HEK293T (cell line): ENCODE measurements around the gene RGS7.

ENCODE experiments used
- CTCF ChIA-PET: fragments of 350-600 bp; formaldehyde crosslinking; extraction: SDS; loops from one replicate; lab custom pipeline; 2021; ENCODE audit warnings: antibody characterized with exemption, inconsistent platforms; lab: Yijun Ruan, JAX
- POLR2A ChIA-PET: fragments of 350-600 bp; formaldehyde crosslinking; extraction: SDS; loops from one replicate; lab custom pipeline; 2020; ENCODE audit warnings: antibody characterized with exemption, inconsistent platforms; lab: Yijun Ruan, JAX
- DNase-seq: peaks from one replicate; pipeline ENCODE4 v3.0.0; 2012; ENCODE audit warnings: mixed read lengths; ENCODE audit errors: extremely low spot score
- ARNT ChIP-seq: fragments of 450-650 bp; IDR thresholded peaks from 2 replicates; pipeline ENCODE4 v1.6.1; 2017; ENCODE audit warnings: mild to moderate bottlenecking
- BHLHE40 ChIP-seq: fragments of 450-650 bp; IDR thresholded peaks from 2 replicates; pipeline ENCODE4 v1.6.1; 2016; ENCODE audit warnings: mild to moderate bottlenecking, moderate library complexity, borderline replicate concordance
- CTBP1 ChIP-seq: fragments of 450-650 bp; IDR thresholded peaks from 2 replicates; pipeline ENCODE4 v1.6.1; 2016; ENCODE audit warnings: borderline replicate concordance
- ELF4 ChIP-seq: fragments of 450-650 bp; IDR thresholded peaks from 2 replicates; pipeline ENCODE4 v1.6.1; 2017; ENCODE audit warnings: antibody characterized with exemption
- FOXA1 ChIP-seq: fragments of 450-650 bp; IDR thresholded peaks from 2 replicates; pipeline ENCODE4 v1.6.1; 2016; ENCODE audit warnings: mild to moderate bottlenecking
- FOXK2 ChIP-seq: fragments of 450-650 bp; IDR thresholded peaks from 2 replicates; pipeline ENCODE4 v1.6.1; 2016; ENCODE audit warnings: mild to moderate bottlenecking
- FOXM1 ChIP-seq: fragments of 450-650 bp; IDR thresholded peaks from 2 replicates; pipeline ENCODE4 v1.6.1; 2017; ENCODE audit warnings: mild to moderate bottlenecking, borderline replicate concordance
- HDGF ChIP-seq: fragments of 450-650 bp; IDR thresholded peaks from 2 replicates; pipeline ENCODE4 v1.6.1; 2017; ENCODE audit warnings: antibody characterized with exemption, borderline replicate concordance
- L3MBTL2 ChIP-seq: fragments of 450-650 bp; conservative IDR thresholded peaks from 2 replicates; pipeline ENCODE4 v1.6.1; 2016; ENCODE audit warnings: mild to moderate bottlenecking
- LEF1 ChIP-seq: fragments of 450-650 bp; IDR thresholded peaks from 2 replicates; pipeline ENCODE4 v1.6.1; 2017; ENCODE audit warnings: mild to moderate bottlenecking, borderline replicate concordance
- NFRKB ChIP-seq: fragments of 450-650 bp; IDR thresholded peaks from 2 replicates; pipeline ENCODE4 v1.6.1; 2016; ENCODE audit warnings: mild to moderate bottlenecking, moderate library complexity
- SP1 ChIP-seq: fragments of 450-650 bp; IDR thresholded peaks from 2 replicates; pipeline ENCODE4 v1.6.1; 2017
- SUZ12 ChIP-seq: fragments of 450-650 bp; IDR thresholded peaks from 2 replicates; pipeline ENCODE4 v1.6.1; 2016; ENCODE audit warnings: mild to moderate bottlenecking
- TARDBP ChIP-seq: fragments of 450-650 bp; IDR thresholded peaks from 2 replicates; pipeline ENCODE4 v1.6.1; 2016
- ZNF384 ChIP-seq: fragments of 450-650 bp; IDR thresholded peaks from 2 replicates; pipeline ENCODE4 v1.6.1; 2016
- TF ChIP-seq, protein P1 (sequence below): fragments of 450-650 bp; IDR thresholded peaks from 2 replicates; pipeline ENCODE4 v1.6.1; 2016

The RGS7 gene

DNA sequence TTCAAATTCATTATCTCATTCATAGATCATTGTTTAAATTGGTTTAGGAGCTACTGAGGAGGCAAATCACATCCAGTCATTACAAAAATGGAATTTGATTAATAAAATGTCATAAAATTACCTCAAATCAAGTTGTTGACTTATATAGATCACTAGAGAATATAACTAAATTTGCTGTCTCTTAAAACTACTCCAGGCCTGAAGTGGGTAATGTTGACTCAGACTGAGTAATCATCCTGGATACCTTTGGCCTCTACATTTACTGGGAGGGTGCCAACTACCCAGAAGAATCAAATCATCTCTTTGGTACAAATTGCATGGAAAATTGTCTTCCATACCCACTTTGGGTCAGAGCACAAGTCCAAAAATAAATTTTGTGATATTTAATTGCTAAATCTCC, 553.9 kb downstream of the RGS7 start:
- ChIA-PET POLR2A (no interaction called here), CTCF (interaction anchor here (0.6 to 0.7 kb wide), 2 partner anchors 62 to 690 kb away, joined by 3 read pairs; no protein-coding TSS in a partner anchor)
- no peak for DNase-seq
- TF ChIP-seq ARNT (no peak), TARDBP (no peak), L3MBTL2 (no peak), SP1 (no peak), BHLHE40 (no peak), CTBP1 (no peak), HDGF (no peak), FOXA1 (no peak)
- TF ChIP-seq, protein P1, sequence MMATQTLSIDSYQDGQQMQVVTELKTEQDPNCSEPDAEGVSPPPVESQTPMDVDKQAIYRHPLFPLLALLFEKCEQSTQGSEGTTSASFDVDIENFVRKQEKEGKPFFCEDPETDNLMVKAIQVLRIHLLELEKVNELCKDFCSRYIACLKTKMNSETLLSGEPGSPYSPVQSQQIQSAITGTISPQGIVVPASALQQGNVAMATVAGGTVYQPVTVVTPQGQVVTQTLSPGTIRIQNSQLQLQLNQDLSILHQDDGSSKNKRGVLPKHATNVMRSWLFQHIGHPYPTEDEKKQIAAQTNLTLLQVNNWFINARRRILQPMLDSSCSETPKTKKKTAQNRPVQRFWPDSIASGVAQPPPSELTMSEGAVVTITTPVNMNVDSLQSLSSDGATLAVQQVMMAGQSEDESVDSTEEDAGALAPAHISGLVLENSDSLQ: no peak

DNA sequence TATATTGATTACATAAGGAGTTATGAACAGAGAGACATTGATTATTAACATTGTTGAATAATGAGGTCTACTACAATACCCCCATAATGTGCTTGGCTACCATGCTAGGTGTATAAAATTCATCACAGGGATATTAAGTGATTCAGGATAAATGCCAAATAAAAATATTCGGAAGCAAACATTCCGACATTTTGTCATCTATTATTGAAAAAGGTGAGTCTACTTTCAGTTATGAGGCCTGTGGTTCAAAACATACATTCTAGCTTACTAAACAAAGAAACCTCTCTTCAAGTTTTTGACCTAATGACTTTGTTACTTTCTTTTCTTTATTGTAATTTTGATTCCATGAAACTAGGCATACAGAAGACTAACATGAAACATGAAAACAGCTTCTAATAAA, 554.7 kb downstream of the RGS7 start:
- POLR2A ChIA-PET: no interaction called here
- TF ChIP-seq LEF1 (no peak), FOXA1 (no peak), FOXK2 (no peak), ELF4 (no peak), L3MBTL2 (no peak), FOXM1 (no peak)
- TF ChIP-seq, protein P1: no peak
- CTCF ChIA-PET: no interaction called here
- no peak for DNase-seq

DNA sequence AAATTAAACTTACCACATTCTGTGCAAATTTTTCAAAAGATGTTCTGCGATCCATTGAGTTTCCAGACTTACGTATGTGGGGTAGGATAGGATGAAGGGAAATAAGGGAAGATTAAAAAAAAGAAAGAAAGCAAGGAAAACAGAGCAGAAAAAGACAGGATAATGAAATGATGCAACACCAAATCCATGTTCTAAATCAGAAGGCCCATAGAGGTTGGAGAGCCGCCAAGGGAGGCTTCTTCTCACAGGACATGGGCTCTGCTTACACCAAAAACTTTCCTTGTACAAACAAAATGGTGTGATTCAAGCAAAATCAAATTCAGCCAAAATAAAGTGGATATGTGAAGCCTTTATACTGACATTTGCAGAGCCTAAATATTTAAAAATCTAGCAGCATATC, 555.6 kb downstream of the RGS7 start:
- CTCF ChIA-PET: no interaction called here

DNA sequence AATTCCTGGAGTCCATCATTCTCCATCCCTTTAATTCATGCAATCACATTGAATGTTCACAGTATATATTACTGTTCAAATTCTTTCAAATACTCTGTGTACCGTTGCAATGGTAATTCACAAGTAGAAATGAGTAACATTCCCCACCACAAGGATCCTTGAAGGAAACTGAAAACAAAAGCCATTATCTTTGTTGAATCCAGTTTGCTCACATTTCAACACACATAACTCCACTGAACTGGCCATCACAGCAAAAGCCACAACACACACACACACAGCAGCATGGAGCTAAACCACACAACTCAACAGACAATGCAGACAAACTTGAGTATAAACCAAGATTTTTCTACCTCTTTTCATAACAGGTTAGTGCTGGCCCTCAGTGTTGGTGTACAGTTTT, 556.7 kb downstream of the RGS7 start:
- POLR2A ChIA-PET: no interaction called here

More for the DNA sequence above, 555.6 kb downstream of the RGS7 start:
- DNase-seq: no peak
- POLR2A ChIA-PET: no interaction called here
- TF ChIP-seq FOXA1: no peak
- TF ChIP-seq, protein P1: no peak
- no peak for TF ChIP-seq LEF1
- TF ChIP-seq SUZ12: no peak
- no peak for TF ChIP-seq TARDBP
- no peak for TF ChIP-seq CTBP1
- no peak for TF ChIP-seq SP1
- no peak for TF ChIP-seq L3MBTL2
- TF ChIP-seq NFRKB: no peak

DNA sequence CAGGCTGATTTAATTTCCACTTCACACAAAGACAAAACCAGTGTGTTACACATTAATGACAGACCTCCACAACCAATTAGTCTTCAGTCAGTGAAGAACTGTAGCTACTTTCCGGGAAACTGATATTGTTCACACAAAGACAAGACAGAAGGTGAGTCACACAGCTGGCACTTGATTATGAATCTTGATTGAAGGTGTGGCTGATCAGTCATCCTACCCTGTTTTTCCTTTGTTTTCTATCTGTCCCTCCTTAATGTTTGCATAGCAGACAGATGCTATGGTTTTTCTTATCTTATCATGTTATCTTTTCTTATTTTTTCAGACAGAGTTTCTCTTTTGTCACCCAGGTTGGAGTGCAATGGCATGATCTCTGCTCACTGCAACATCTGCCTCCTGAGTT, 560.0 kb downstream of the RGS7 start:
- DNase-seq: no peak
- no peak for TF ChIP-seq LEF1
- TF ChIP-seq NFRKB: no peak
- TF ChIP-seq L3MBTL2: no peak
- TF ChIP-seq ZNF384: no peak
- TF ChIP-seq FOXA1: no peak
- TF ChIP-seq BHLHE40: no peak
- no peak for TF ChIP-seq SP1
- TF ChIP-seq TARDBP: no peak
- TF ChIP-seq FOXK2: no peak
- no peak for TF ChIP-seq HDGF
- TF ChIP-seq, protein P1: no peak
- no peak for TF ChIP-seq ARNT
- TF ChIP-seq CTBP1: no peak
- TF ChIP-seq FOXM1: no peak
- no peak for TF ChIP-seq SUZ12
- TF ChIP-seq ELF4: no peak
- POLR2A ChIA-PET: no interaction called here
- CTCF ChIA-PET: interaction anchor here (0.8 kb wide), 1 partner anchor 9 kb away, joined by 4 read pairs; no protein-coding TSS in a partner anchor

More for the DNA sequence above, 556.7 kb downstream of the RGS7 start:
- CTCF ChIA-PET: no interaction called here
- TF ChIP-seq ARNT: no peak
- TF ChIP-seq BHLHE40: no peak
- TF ChIP-seq FOXK2: no peak
- TF ChIP-seq L3MBTL2: no peak
- TF ChIP-seq TARDBP: no peak
- no peak for TF ChIP-seq SP1
- no peak for TF ChIP-seq FOXM1
- no peak for TF ChIP-seq SUZ12
- no peak for TF ChIP-seq FOXA1
- TF ChIP-seq NFRKB: no peak
- no peak for TF ChIP-seq HDGF
- DNase-seq: no peak
